ENCODE data around the gene DPP6. TPM values are rescaled to one million over a fixed set of nuclear protein-coding genes. Genes with fewer than 3 reads are reported as not detected.

The DPP6 gene
- total RNA-seq, 1 experiment from 2014 or later: not detected

GRCh38 chr7:154440058-154440457 is 387.9 kb downstream of the DPP6 start:
- Histone ChIP-seq H3K9me3 (ENCODE audit: control insufficient read depth, insufficient read depth, low read depth, low read length) (no peaks in the 10 kb centered on the region), H3K4me1 (ENCODE audit: control insufficient read depth, insufficient read depth, low read length) (no peaks in the 10 kb centered on the region), H3K27ac (ENCODE audit: low read length) (no peak overlapping the region), H3K4me3 (ENCODE audit: low read depth in 2 of 2, low read length in 2 of 2) (no peak overlapping the region), H3K27me3 (ENCODE audit: control insufficient read depth, insufficient read depth, low read length) (no peaks in the 10 kb centered on the region), H3K36me3 (ENCODE audit: control insufficient read depth, insufficient read depth, low read length) (no peaks in the 10 kb centered on the region)
- CTCF ChIA-PET: no interaction called here
- no peak for DNase-seq (ENCODE audit: low read depth, low spot score)
- no peak for ATAC-seq
- BruUV-seq (replicated peaks): no TSS peak
- intact Hi-C loops (cut with micrococcal nuclease; ENCODE audit: unreplicated experiment): no loop called here
- in situ Hi-C loops (cut with HindIII; ENCODE audit: low pct_unique_long_range_greater_than_20kb, low sequenced_read_pairs): no loop called here
- POLR2A ChIA-PET: no interaction called here
- TF ChIP-seq CTCF (IDR thresholded peaks at IDR 0.05): no peak
- TF ChIP-seq TCF7L2 (IDR thresholded peaks at IDR 0.05; ENCODE audit: low read depth, low read length): no peak
- no peak for TF ChIP-seq SIN3A (IDR thresholded peaks at IDR 0.05; ENCODE audit: borderline replicate concordance, insufficient read depth, low read depth, low read length)
- TF ChIP-seq REST (IDR thresholded peaks at IDR 0.05; ENCODE audit: insufficient read depth in 1 of 2, low read depth in 2 of 2, low read length in 1 of 2): no peak
- no peak for TF ChIP-seq POLR2AphosphoS5 (IDR thresholded peaks at IDR 0.05; ENCODE audit: low read depth, low read length)

GRCh38 chr7:154440651-154441050 is 388.5 kb downstream of the DPP6 start:
- Histone ChIP-seq H3K27ac (ENCODE audit: low read length) (no peak overlapping the region), H3K27me3 (ENCODE audit: control insufficient read depth, insufficient read depth, low read length) (no peaks in the 10 kb centered on the region), H3K36me3 (ENCODE audit: control insufficient read depth, insufficient read depth, low read length) (no peaks in the 10 kb centered on the region), H3K4me1 (ENCODE audit: control insufficient read depth, insufficient read depth, low read length) (no peaks in the 10 kb centered on the region), H3K9me3 (ENCODE audit: control insufficient read depth, insufficient read depth, low read depth, low read length) (no peaks in the 10 kb centered on the region), H3K4me3 (ENCODE audit: low read depth in 2 of 2, low read length in 2 of 2) (no peak overlapping the region)
- POLR2A ChIA-PET: no interaction called here
- intact Hi-C loops (cut with micrococcal nuclease; ENCODE audit: unreplicated experiment) (no loop called here), in situ Hi-C loops (cut with HindIII; ENCODE audit: low pct_unique_long_range_greater_than_20kb, low sequenced_read_pairs) (no loop called here)
- no TSS peak for BruUV-seq (replicated peaks)
- DNase-seq (ENCODE audit: low read depth, low spot score): no peak
- ATAC-seq: no peak
- CTCF ChIA-PET: no interaction called here
- TF ChIP-seq SIN3A (IDR thresholded peaks at IDR 0.05; ENCODE audit: borderline replicate concordance, insufficient read depth, low read depth, low read length) (no peak), POLR2AphosphoS5 (IDR thresholded peaks at IDR 0.05; ENCODE audit: low read depth, low read length) (no peak), REST (IDR thresholded peaks at IDR 0.05; ENCODE audit: insufficient read depth in 1 of 2, low read depth in 2 of 2, low read length in 1 of 2) (no peak), TCF7L2 (IDR thresholded peaks at IDR 0.05; ENCODE audit: low read depth, low read length) (no peak), CTCF (IDR thresholded peaks at IDR 0.05) (no peak)

Data from Panc1 (cell line).